Peyer's patch (tissue), 4 donors: ENCODE data around the gene IDH3B.
"Not testable (repeated sequence)": the region's sequence is repeated elsewhere in the genome, so short reads cannot be mapped to it uniquely, and the experiment has no call there.

Experiments
- CTCF ChIP-seq, 6 experiments: fragments of 450-650 bp in 4 of 6; fragments of 200-600 bp in 2 of 6; sonication (generic) in 1 of 6; IDR thresholded peaks; one replicate each; pipeline ENCODE4 v1.5.1; 2017 to 2019; ENCODE audit warnings: antibody characterized with exemption in 6 of 6, mild to moderate bottlenecking in 3 of 6, moderate library complexity in 1 of 6
- POLR2A ChIP-seq, 2 donors: fragments of 450-650 bp; IDR thresholded peaks; one replicate each; pipeline ENCODE4 v1.5.1; 2017; ENCODE audit warnings: antibody characterized with exemption in 2 of 2, mild to moderate bottlenecking in 2 of 2, moderate library complexity in 2 of 2

GRCh38 chr20:2682040-2682439, 18.0 kb upstream of the IDH3B start:
- not testable (repeated sequence) for TF ChIP-seq CTCF, POLR2A (IDR thresholded peaks at IDR 0.05)
